Tibial nerve (tissue), 4 donors: Measurements from ENCODE around the gene ABR. TPM values are rescaled to one million over a fixed set of nuclear protein-coding genes. Genes with fewer than 3 reads are reported as not detected.

Source experiments
- DNase-seq, 2 donors: peaks; one replicate each; pipeline ENCODE4 v3.0.0-alpha.2; 2019; ENCODE audit warnings: low spot score in 2 of 2
- H3K27ac ChIP-seq, 4 donors: fragments of 200-600 bp; sonication (generic) in 3 of 4; one replicate each; pipeline ENCODE4 v1.5.1; 2017 to 2019; ENCODE audit warnings: mild to moderate bottlenecking in 1 of 4
- H3K27me3 ChIP-seq, 2 donors: fragments of 200-600 bp; sonication (generic) in 1 of 2; one replicate each; pipeline versions ENCODE4 v1.5.1 to v1.6.0; 2017 to 2019
- H3K36me3 ChIP-seq, 3 donors: fragments of 200-600 bp; sonication (generic); one replicate each; pipeline ENCODE4 v1.5.1; 2018 to 2019
- H3K4me1 ChIP-seq, 4 donors: fragments of 200-600 bp; sonication (generic) in 3 of 4; one replicate each; pipeline ENCODE4 v1.5.1; 2017 to 2019
- H3K4me3 ChIP-seq, 4 donors: fragments of 200-600 bp; sonication (generic) in 3 of 4; one replicate each; pipeline ENCODE4 v1.5.1; 2017 to 2019; ENCODE audit warnings: mild to moderate bottlenecking in 1 of 4, moderate library complexity in 1 of 4
- H3K9me3 ChIP-seq, 4 donors: fragments of 200-600 bp; sonication (generic) in 3 of 4; one replicate each; pipeline ENCODE4 v1.5.1; 2017 to 2019
- EP300 ChIP-seq, 2 donors: sonication (generic); formaldehyde crosslinking; IDR thresholded peaks; one replicate each; pipeline ENCODE4 v1.6.1; 2017; ENCODE audit warnings: antibody characterized with exemption in 2 of 2, mild to moderate bottlenecking in 1 of 2
- POLR2A ChIP-seq, 2 donors: fragments of 450-650 bp; IDR thresholded peaks; one replicate each; pipeline ENCODE4 v1.6.1; 2017; ENCODE audit warnings: antibody characterized with exemption in 2 of 2, mild to moderate bottlenecking in 2 of 2, moderate library complexity in 2 of 2
- WGBS, 2 donors: methylation state at CpG; one replicate each; pipeline ENCODE4 v1.1.5; 2018; 5-methylcytosine and 5-hydroxymethylcytosine counted together
- total RNA-seq, 4 donors: library from RNA; depleted of rRNA; stranded (reverse); fragments of >200 nt; gene quantifications; one replicate each; pipeline ENCODE4 v1.1.0, GENCODE V29; 2016
- TF ChIP-seq, protein P1 (sequence below), 5 experiments: fragments of 200-600 bp in 3 of 5; fragments of 450-650 bp in 2 of 5; sonication (generic) in 3 of 5; IDR thresholded peaks; one replicate each; pipeline ENCODE4 v1.5.1; 2016 to 2019; ENCODE audit warnings: antibody characterized with exemption in 5 of 5, mild to moderate bottlenecking in 3 of 5, moderate library complexity in 2 of 5

ABR gene
- total RNA-seq, 4 donors from 2014 or later = 88.8 to 193 (median 133) TPM

DNA sequence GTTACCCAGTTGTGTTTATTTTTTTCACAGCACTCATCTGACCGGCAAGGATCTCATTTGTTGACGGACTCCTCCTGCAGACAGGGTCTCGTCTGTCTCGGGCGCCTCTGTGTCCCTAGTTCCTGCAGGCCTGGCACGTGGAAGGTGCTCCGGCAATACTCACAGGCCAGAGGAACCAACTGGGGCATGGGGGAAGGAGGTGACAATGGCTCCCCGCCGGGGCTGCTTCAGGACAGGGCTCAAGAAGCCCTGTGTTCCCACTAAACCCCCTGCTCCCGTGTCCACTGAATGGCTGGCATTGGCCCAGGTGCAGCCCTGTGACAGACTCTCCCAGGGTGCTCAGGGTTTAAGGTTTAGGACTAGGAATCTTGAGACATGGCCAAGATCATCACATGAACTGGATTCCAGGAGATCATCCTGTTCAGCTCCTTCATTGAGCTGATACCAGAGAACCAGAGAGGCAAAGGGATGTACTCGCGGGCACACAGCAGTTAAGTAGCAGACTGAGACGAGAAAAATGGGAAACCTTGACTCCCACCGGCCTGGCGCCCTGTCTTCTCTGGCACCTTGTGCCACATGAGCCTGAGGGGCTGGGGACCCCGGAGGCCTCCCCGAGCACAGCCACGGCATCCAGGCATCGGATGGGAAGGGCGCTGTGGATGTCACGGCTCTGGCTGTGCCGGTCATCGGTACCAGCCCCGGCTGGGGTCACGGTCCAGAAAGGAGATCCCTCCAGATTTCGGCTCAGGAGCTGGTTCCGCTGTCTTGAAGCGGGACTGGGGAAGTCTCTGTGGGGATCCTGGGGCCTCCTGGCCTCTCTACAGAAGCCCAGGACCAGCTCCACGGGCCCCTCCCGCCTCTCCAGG, 153.8 kb downstream of the ABR start:
- WGBS, 2 donors = 78 to 85% methylated on average over 24 to 30 of the region's 30 CpGs
- H3K36me3 ChIP-seq = peaks cover 0 to 30% (median 0%) of the 10 kb centered on the region in 3 donors
- no peak for DNase-seq
- H3K27ac ChIP-seq = no peak overlapping the region
- no peaks in the 10 kb centered on the region for H3K27me3 ChIP-seq
- TF ChIP-seq EP300 (IDR thresholded peaks at IDR 0.05) (no peak), POLR2A (IDR thresholded peaks at IDR 0.05) (no peak)
- TF ChIP-seq, protein P1, sequence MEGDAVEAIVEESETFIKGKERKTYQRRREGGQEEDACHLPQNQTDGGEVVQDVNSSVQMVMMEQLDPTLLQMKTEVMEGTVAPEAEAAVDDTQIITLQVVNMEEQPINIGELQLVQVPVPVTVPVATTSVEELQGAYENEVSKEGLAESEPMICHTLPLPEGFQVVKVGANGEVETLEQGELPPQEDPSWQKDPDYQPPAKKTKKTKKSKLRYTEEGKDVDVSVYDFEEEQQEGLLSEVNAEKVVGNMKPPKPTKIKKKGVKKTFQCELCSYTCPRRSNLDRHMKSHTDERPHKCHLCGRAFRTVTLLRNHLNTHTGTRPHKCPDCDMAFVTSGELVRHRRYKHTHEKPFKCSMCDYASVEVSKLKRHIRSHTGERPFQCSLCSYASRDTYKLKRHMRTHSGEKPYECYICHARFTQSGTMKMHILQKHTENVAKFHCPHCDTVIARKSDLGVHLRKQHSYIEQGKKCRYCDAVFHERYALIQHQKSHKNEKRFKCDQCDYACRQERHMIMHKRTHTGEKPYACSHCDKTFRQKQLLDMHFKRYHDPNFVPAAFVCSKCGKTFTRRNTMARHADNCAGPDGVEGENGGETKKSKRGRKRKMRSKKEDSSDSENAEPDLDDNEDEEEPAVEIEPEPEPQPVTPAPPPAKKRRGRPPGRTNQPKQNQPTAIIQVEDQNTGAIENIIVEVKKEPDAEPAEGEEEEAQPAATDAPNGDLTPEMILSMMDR (IDR thresholded peaks at IDR 0.05) = no peak
- no peaks in the 10 kb centered on the region for H3K9me3 ChIP-seq
- peaks cover 0 to 32% (median 3%) of the 10 kb centered on the region in 4 donors for H3K4me1 ChIP-seq
- H3K4me3 ChIP-seq = no peak overlapping the region

DNA sequence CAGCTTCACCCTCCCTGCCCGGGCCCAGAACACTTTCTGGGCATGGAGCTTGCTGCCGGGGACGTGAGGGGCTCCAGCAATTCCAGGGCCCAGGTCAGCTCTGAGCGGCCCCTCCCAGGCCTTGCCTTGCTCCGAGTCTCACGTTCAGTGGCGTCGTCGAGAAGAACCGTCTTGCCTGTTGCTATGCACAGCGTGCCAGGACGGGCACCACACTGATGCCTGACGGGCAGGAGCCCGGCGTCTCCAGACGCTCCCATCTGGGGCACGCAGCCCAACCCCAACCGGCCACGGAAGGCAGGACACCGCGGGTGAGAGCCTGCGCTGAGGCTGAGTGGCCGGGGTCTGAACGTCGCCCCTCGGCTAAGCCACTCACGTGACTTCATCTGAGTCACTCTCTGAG, 155.7 kb downstream of the ABR start:
- H3K9me3 ChIP-seq = no peaks in the 10 kb centered on the region
- no peak overlapping the region for H3K4me3 ChIP-seq
- TF ChIP-seq, protein P1 (IDR thresholded peaks at IDR 0.05) = no peak
- no peak for TF ChIP-seq POLR2A (IDR thresholded peaks at IDR 0.05)
- no peak for TF ChIP-seq EP300 (IDR thresholded peaks at IDR 0.05)
- H3K36me3 ChIP-seq = peaks cover 0 to 38% (median 0%) of the 10 kb centered on the region in 3 donors
- no peak for DNase-seq
- WGBS, 2 donors = 90 to 92% methylated on average over 20 to 21 of the region's 27 CpGs
- no peaks in the 10 kb centered on the region for H3K27me3 ChIP-seq
- no peak overlapping the region for H3K27ac ChIP-seq
- H3K4me1 ChIP-seq = peaks cover 0 to 13% (median 0%) of the 10 kb centered on the region in 4 donors

DNA sequence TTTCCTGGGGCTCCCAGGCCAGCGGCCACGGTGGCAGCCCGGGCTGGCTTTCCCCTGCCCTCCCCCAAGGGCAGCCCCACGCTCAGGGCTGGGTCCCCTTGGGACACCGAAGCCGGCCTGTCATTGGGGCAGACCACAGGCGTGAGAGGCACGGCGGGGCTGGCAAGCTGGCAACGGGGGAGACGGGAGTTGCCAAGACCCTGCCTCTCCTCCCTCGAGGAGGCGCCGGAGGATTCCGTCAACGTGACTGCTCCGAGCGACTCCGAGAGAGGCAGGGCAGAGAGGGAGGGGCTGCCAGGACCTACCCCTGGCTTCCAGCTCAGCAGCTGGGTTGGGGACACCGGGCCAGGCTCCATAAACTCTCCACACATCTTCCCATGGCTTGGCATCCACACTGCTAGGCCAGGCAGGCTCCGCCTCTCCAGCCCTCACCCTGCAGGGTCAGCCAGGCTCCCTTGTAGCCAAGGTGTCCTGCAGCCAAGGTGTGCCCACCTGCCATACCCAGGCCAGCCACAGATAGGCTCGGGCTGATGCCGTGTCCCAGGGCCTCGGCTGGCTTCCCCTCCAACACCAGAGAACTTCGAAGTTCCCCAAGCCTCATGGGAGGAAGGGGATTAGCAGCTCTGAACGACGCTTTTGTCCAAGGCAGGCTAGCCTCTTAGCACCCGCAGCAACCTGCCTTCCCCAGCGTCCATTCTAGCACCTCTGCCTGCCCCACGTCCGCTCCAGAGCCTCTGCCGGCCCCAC, 157.3 kb downstream of the ABR start:
- H3K4me1 ChIP-seq = peaks cover 0 to 6% (median 0%) of the 10 kb centered on the region in 4 donors
- peaks cover 0 to 35% (median 0%) of the 10 kb centered on the region in 3 donors for H3K36me3 ChIP-seq
- no peaks in the 10 kb centered on the region for H3K9me3 ChIP-seq
- DNase-seq = no peak
- TF ChIP-seq, protein P1 (IDR thresholded peaks at IDR 0.05) = no peak
- TF ChIP-seq POLR2A (IDR thresholded peaks at IDR 0.05) = no peak
- TF ChIP-seq EP300 (IDR thresholded peaks at IDR 0.05) = no peak
- no peak overlapping the region for H3K27ac ChIP-seq
- no peak overlapping the region for H3K4me3 ChIP-seq
- H3K27me3 ChIP-seq = no peaks in the 10 kb centered on the region
- 77 to 83% methylated on average over 24 to 31 of the region's 32 CpGs for WGBS, 2 donors

DNA sequence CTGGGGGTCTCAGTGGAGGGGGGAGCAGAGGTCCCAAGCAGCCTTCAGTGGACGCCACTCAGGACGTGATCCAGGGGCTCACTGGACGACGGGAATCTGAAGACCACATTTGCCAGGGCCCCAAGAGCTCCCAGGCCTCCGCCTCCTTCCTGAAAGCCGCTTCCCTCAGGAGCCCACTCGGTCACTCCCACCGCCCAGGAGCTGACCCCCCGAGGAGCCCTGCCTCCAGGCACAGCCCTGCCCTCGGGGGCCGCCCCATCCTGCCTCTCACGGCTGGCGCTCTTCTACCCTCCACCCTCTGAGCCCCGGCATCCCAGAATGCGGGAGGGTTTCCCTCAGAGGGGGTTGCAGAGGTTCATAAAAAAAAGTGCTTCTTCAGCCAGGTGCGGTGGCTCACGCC, 158.6 kb downstream of the ABR start:
- 87 to 88% methylated on average over 15 to 17 of the region's 17 CpGs for WGBS, 2 donors
- Histone ChIP-seq H3K27me3 (no peaks in the 10 kb centered on the region), H3K36me3 (peaks cover 0 to 25% (median 0%) of the 10 kb centered on the region in 3 donors), H3K27ac (no peak overlapping the region), H3K9me3 (no peaks in the 10 kb centered on the region), H3K4me1 (peaks cover 0 to 6% (median 0%) of the 10 kb centered on the region in 4 donors), H3K4me3 (no peak overlapping the region)
- TF ChIP-seq POLR2A (IDR thresholded peaks at IDR 0.05) = no peak
- TF ChIP-seq, protein P1 (IDR thresholded peaks at IDR 0.05) = no peak
- no peak for TF ChIP-seq EP300 (IDR thresholded peaks at IDR 0.05)
- DNase-seq = no peak
